Measurements from ENCODE around the gene SYP. TPM values are rescaled to one million over a fixed set of nuclear protein-coding genes. Genes with fewer than 3 reads are reported as not detected.

Gene SYP
- total RNA-seq, 1 donor from 2014 or later, result 0.07 TPM

GRCh38 chrX:49212861-49213260 lies 12.9 kb upstream of the SYP start:
- no peak for DNase-seq (ENCODE audit: low spot score)
- TF ChIP-seq CTCF (IDR thresholded peaks at IDR 0.05), result no peak
- no peak for TF ChIP-seq EZH2 (IDR thresholded peaks at IDR 0.05)
- no peak for TF ChIP-seq EZH2phosphoT487 (IDR thresholded peaks at IDR 0.05)
- Histone ChIP-seq H3K4me1 (no peaks in the 10 kb centered on the region), H3K79me2 (ENCODE audit: low read depth) (no peaks in the 10 kb centered on the region), H3K9me3 (ENCODE audit: low read depth) (no peaks in the 10 kb centered on the region), H3K27me3 (no peaks in the 10 kb centered on the region), H3K4me3 (no peak overlapping the region), H3K4me2 (no peak overlapping the region), H3K27ac (no peak overlapping the region), H3K36me3 (no peaks in the 10 kb centered on the region), H4K20me1 (ENCODE audit: low read depth) (no peaks in the 10 kb centered on the region), H3K9ac (no peak overlapping the region), H3F3A (ENCODE audit: low read depth) (no peaks in the 10 kb centered on the region), H2AFZ (replicated peaks) (no peak overlapping the region)
- H3K27ac Mint-ChIP-seq, result no peak overlapping the region
- no peaks in the 10 kb centered on the region for H3K4me1 Mint-ChIP-seq
- H3K9me3 Mint-ChIP-seq, result peaks cover 34% of the 10 kb centered on the region
- no peak overlapping the region for H3K4me3 Mint-ChIP-seq
- peaks cover 13% of the 10 kb centered on the region for H3K27me3 Mint-ChIP-seq (ENCODE audit: insufficient read depth, low read depth)
- no peaks in the 10 kb centered on the region for H3K36me3 Mint-ChIP-seq

GRCh38 chrX:49212209-49212608 lies 12.2 kb upstream of the SYP start:
- TF ChIP-seq CTCF (IDR thresholded peaks at IDR 0.05) (no peak), EZH2 (IDR thresholded peaks at IDR 0.05) (no peak), EZH2phosphoT487 (IDR thresholded peaks at IDR 0.05) (no peak)
- H4K20me1 ChIP-seq (ENCODE audit: low read depth), result no peaks in the 10 kb centered on the region
- Mint-ChIP-seq H3K4me1 (no peaks in the 10 kb centered on the region), H3K36me3 (no peaks in the 10 kb centered on the region), H3K27me3 (ENCODE audit: insufficient read depth, low read depth) (peaks cover 10% of the 10 kb centered on the region), H3K27ac (no peak overlapping the region), H3K4me3 (no peak overlapping the region), H3K9me3 (peaks cover 27% of the 10 kb centered on the region)
- no peak overlapping the region for H3K27ac ChIP-seq
- H3K4me2 ChIP-seq, result no peak overlapping the region
- no peaks in the 10 kb centered on the region for H3K79me2 ChIP-seq (ENCODE audit: low read depth)
- H3K27me3 ChIP-seq, result no peaks in the 10 kb centered on the region
- H3K4me1 ChIP-seq, result no peaks in the 10 kb centered on the region
- no peaks in the 10 kb centered on the region for H3K36me3 ChIP-seq
- no peak overlapping the region for H3K4me3 ChIP-seq
- no peak overlapping the region for H2AFZ ChIP-seq (replicated peaks)
- no peak for DNase-seq (ENCODE audit: low spot score)
- H3K9me3 ChIP-seq (ENCODE audit: low read depth), result no peaks in the 10 kb centered on the region
- H3K9ac ChIP-seq, result no peak overlapping the region
- H3F3A ChIP-seq (ENCODE audit: low read depth), result no peaks in the 10 kb centered on the region

GRCh38 chrX:49211074-49211473 lies 11.1 kb upstream of the SYP start:
- H3K27ac Mint-ChIP-seq, result no peak overlapping the region
- TF ChIP-seq EZH2phosphoT487 (IDR thresholded peaks at IDR 0.05), result no peak
- TF ChIP-seq EZH2 (IDR thresholded peaks at IDR 0.05), result no peak
- TF ChIP-seq CTCF (IDR thresholded peaks at IDR 0.05), result no peak
- no peak overlapping the region for H3K4me2 ChIP-seq
- no peaks in the 10 kb centered on the region for H3K27me3 ChIP-seq
- no peak overlapping the region for H3K4me3 Mint-ChIP-seq
- H3K9me3 Mint-ChIP-seq, result peaks cover 18% of the 10 kb centered on the region
- no peaks in the 10 kb centered on the region for H3K79me2 ChIP-seq (ENCODE audit: low read depth)
- H3K9ac ChIP-seq, result no peak overlapping the region
- no peak overlapping the region for H3K27ac ChIP-seq
- no peak overlapping the region for H2AFZ ChIP-seq (replicated peaks)
- H3K4me1 Mint-ChIP-seq, result no peaks in the 10 kb centered on the region
- peaks cover 10% of the 10 kb centered on the region for H3K27me3 Mint-ChIP-seq (ENCODE audit: insufficient read depth, low read depth)
- H3K4me3 ChIP-seq, result no peak overlapping the region
- no peaks in the 10 kb centered on the region for H4K20me1 ChIP-seq (ENCODE audit: low read depth)
- H3K36me3 Mint-ChIP-seq, result no peaks in the 10 kb centered on the region
- no peak for DNase-seq (ENCODE audit: low spot score)
- H3F3A ChIP-seq (ENCODE audit: low read depth), result no peaks in the 10 kb centered on the region
- H3K36me3 ChIP-seq, result no peaks in the 10 kb centered on the region
- H3K9me3 ChIP-seq (ENCODE audit: low read depth), result no peaks in the 10 kb centered on the region
- H3K4me1 ChIP-seq, result no peaks in the 10 kb centered on the region
